Endothelial cell of umbilical vein (primary cell): ENCODE data around the gene PKD1L1. TPM values are rescaled to one million over a fixed set of nuclear protein-coding genes. Genes with fewer than 3 reads are reported as not detected.

Experiments used
- BruUV-seq: library from RNA; stranded (reverse); fragments of 400-500 nt; replicated peaks from 2 replicates; lab custom pipeline; 2021; lab: Mats Ljungman, UMichigan
- CTCF ChIA-PET: fragments of 300-600, 350-600 bp; sonication (Branson Sonifier 250); formaldehyde crosslinking; loops from one replicate; lab custom pipeline; 2021; ENCODE audit warnings: antibody characterized with exemption, inconsistent platforms; lab: Charles Lee
- POLR2A ChIA-PET: fragments of 300-600, 350-600 bp; sonication (Branson Sonifier 250); formaldehyde crosslinking; loops from one replicate; lab custom pipeline; 2021; ENCODE audit warnings: antibody characterized with exemption, inconsistent platforms; lab: Charles Lee
- DNase-seq: peaks from one replicate; pipeline ENCODE4 v3.0.0-alpha.2; 2011; ENCODE audit warnings: low read depth, low spot score
- FAIRE-seq: peaks from 2 replicates; lab custom pipeline; 2011; peaks lifted over from hg19 to GRCh38; lab: Jason Lieb, UNC
- H2AFZ ChIP-seq: 2 replicates; pipeline ENCODE4 v1.6.0; 2012; ENCODE audit warnings: low read depth, low read length, control low read depth, inconsistent platforms
- H3K27ac ChIP-seq: 2 replicates; pipeline ENCODE4 v1.5.1; 2011; ENCODE audit warnings: low read depth, mild to moderate bottlenecking, control low read depth, low read length, moderate library complexity; ENCODE audit not compliant: insufficient read depth
- H3K27me3 ChIP-seq, 2 experiments: 2 replicates each; pipeline versions ENCODE4 v1.6.0 to v1.6.1; 2011; ENCODE audit warnings: low read length in 2 of 2, mixed read lengths in 1 of 2; ENCODE audit not compliant: control insufficient read depth in 2 of 2, insufficient read depth in 2 of 2
- H3K36me3 ChIP-seq, 2 experiments: 2 replicates in 1 of 2; 3 replicates in 1 of 2; pipeline ENCODE4 v1.5.1; 2011; ENCODE audit warnings: low read length in 2 of 2, mild to moderate bottlenecking in 1 of 2, moderate library complexity in 1 of 2; ENCODE audit not compliant: control insufficient read depth in 2 of 2, insufficient read depth in 2 of 2; ENCODE audit errors: extremely low read depth in 1 of 2
- H3K4me1 ChIP-seq: 3 replicates; pipeline ENCODE4 v1.5.1; 2011; ENCODE audit warnings: mild to moderate bottlenecking, low read length; ENCODE audit not compliant: control insufficient read depth, insufficient read depth; ENCODE audit errors: extremely low read depth
- H3K4me2 ChIP-seq: 2 replicates; pipeline ENCODE4 v1.6.1; 2011; ENCODE audit warnings: low read length, control low read depth, mixed read lengths; ENCODE audit not compliant: insufficient read depth
- H3K4me3 ChIP-seq, 3 experiments: fragments of 200-600 bp in 1 of 3; sonication (generic), shearing (Covaris generic) in 1 of 3; replicated peaks in 1 of 3; 2 replicates each; pipeline ENCODE4 v1.5.1; 2011 to 2016; ENCODE audit warnings: control low read depth in 3 of 3, low read length in 3 of 3, mild to moderate bottlenecking in 2 of 3, inconsistent platforms in 1 of 3, low read depth in 1 of 3, moderate library complexity in 1 of 3; ENCODE audit not compliant: insufficient read depth in 1 of 3
- H3K79me2 ChIP-seq: 2 replicates; pipeline ENCODE4 v1.6.0; 2012; ENCODE audit warnings: low read length, inconsistent platforms; ENCODE audit not compliant: control insufficient read depth, insufficient read depth
- H3K9ac ChIP-seq: replicated peaks from 2 replicates; pipeline ENCODE3; 2011; ENCODE audit warnings: low read length, control low read depth; ENCODE audit not compliant: insufficient read depth; ENCODE audit errors: extremely low read depth
- H3K9me1 ChIP-seq: replicated peaks from 3 replicates; pipeline ENCODE4 v1.6.0; 2011; ENCODE audit warnings: mild to moderate bottlenecking, low read length; ENCODE audit not compliant: control insufficient read depth, insufficient read depth; ENCODE audit errors: extremely low read depth
- H3K9me3 ChIP-seq: replicated peaks from 2 replicates; pipeline ENCODE4 v1.5.1; 2012; ENCODE audit warnings: low read length, inconsistent platforms; ENCODE audit not compliant: control insufficient read depth, insufficient read depth
- H4K20me1 ChIP-seq: replicated peaks from 2 replicates; pipeline ENCODE3; 2011; ENCODE audit warnings: mild to moderate bottlenecking, low read length; ENCODE audit not compliant: control insufficient read depth, insufficient read depth; ENCODE audit errors: extremely low read depth
- EZH2 ChIP-seq: IDR thresholded peaks from 2 replicates; pipeline ENCODE4 v1.6.1; 2012; ENCODE audit warnings: borderline replicate concordance, low read depth, mild to moderate bottlenecking, moderate library complexity, low read length, inconsistent platforms; ENCODE audit not compliant: severe bottlenecking
- FOS ChIP-seq: IDR thresholded peaks from 2 replicates; pipeline ENCODE4 v1.6.1; 2011; ENCODE audit warnings: mild to moderate bottlenecking, low read length, moderate library complexity, borderline replicate concordance; ENCODE audit not compliant: insufficient read depth
- GATA2 ChIP-seq: IDR thresholded peaks from 2 replicates; pipeline ENCODE4 v1.7.0; 2011; ENCODE audit warnings: low read depth, mild to moderate bottlenecking, moderate library complexity, mixed read lengths, low read length; ENCODE audit not compliant: insufficient read length, insufficient read depth
- JUN ChIP-seq: IDR thresholded peaks from 2 replicates; pipeline ENCODE4 v1.6.1; 2011; ENCODE audit warnings: borderline replicate concordance, low read depth; ENCODE audit not compliant: insufficient read length, insufficient read depth
- MYC ChIP-seq: IDR thresholded peaks from one replicate; pipeline ENCODE4 v1.6.1; 2011; ENCODE audit warnings: mild to moderate bottlenecking, low read depth, low read length
- POLR2A ChIP-seq: IDR thresholded peaks from 2 replicates; pipeline ENCODE4 v1.6.1; 2012; ENCODE audit warnings: low read depth, mild to moderate bottlenecking, control low read depth, low read length
- dilution Hi-C: fragments of 300-500 bp; cut with MboI; formaldehyde crosslinking; loops from one replicate; pipeline ENCODE4 v1.15.0; 2019; ENCODE audit warnings: low sequenced_read_pairs; ENCODE audit not compliant: extremely low pct_ligation_motif_present
- intact Hi-C: fragments of 100-400 bp; cut with micrococcal nuclease; formaldehyde crosslinking; loops from one replicate; pipeline ENCODE4 v1.10.0; 2022
- polyA plus RNA-seq, 4 experiments: library from polyadenylated mRNA; depleted of rRNA in 3 of 4; stranded (reverse) in 3 of 4; unstranded in 1 of 4; fragments of >200 nt; gene quantifications; 2 replicates each; pipeline versions ENCODE4 v1.2.1 to v1.2.3, GENCODE V29; 2011 to 2012; ENCODE audit warnings: missing spikeins in 1 of 4
- total RNA-seq: library from RNA; stranded (reverse); gene quantifications from 2 replicates; pipeline ENCODE4 v1.2.3, GENCODE V29; 2021
- TF ChIP-seq, protein P1 (sequence below), 2 donors: IDR thresholded peaks; 1 replicate in 1 of 2; 2 replicates in 1 of 2; pipeline ENCODE4 v1.5.1; 2011; ENCODE audit warnings: low read length in 2 of 2, mild to moderate bottlenecking in 2 of 2, moderate library complexity in 2 of 2, control low read depth in 1 of 2, inconsistent platforms in 1 of 2, low read depth in 1 of 2; ENCODE audit not compliant: insufficient read depth in 1 of 2; ENCODE audit errors: extremely low read depth in 1 of 2

PKD1L1 gene
- total and polyA plus RNA-seq, 2 donors (not counting 3 experiments of a cell fraction or from before 2014, with no cell fraction given) = 4.1 to 5.9 TPM

DNA sequence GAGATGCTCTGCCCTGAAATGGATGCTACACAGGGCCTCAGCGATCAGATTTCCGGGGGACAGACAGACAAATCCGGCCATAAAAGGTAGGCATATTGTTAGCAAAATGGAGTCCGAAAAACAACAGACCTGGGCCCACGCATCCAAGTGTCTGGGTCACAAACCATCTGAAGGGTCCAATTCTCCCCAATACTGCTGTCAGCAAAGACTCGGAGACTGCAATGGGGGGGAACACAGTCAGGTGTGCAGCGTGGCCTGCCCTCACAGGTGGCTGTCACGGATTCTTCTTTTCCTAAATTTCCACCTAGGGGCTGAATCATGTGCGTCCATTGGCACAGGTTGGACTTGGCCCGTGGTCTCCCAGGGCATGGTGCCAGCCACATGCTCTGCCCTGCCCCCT is 12.9 kb downstream of the PKD1L1 start:
- no peak overlapping the region for H3K9ac ChIP-seq
- no peaks in the 10 kb centered on the region for H3K9me1 ChIP-seq
- dilution Hi-C loops (no loop called here), intact Hi-C loops (no loop called here)
- H3K4me1 ChIP-seq = peaks cover 4% of the 10 kb centered on the region
- no peaks in the 10 kb centered on the region for H3K79me2 ChIP-seq
- POLR2A ChIA-PET = no interaction called here
- H3K27ac ChIP-seq = no peak overlapping the region
- CTCF ChIA-PET = interaction anchor here (3.5 kb wide), 1 partner anchor 10 kb away, joined by 13 read pairs; no protein-coding TSS in a partner anchor
- no peaks in the 10 kb centered on the region for H4K20me1 ChIP-seq
- no peak for DNase-seq
- H3K36me3 ChIP-seq = no peaks in the 10 kb centered on the region
- H3K4me2 ChIP-seq = no peak overlapping the region
- H3K9me3 ChIP-seq = no peaks in the 10 kb centered on the region
- no peak for FAIRE-seq
- no peak overlapping the region for H3K4me3 ChIP-seq
- no peak for TF ChIP-seq GATA2
- TF ChIP-seq, protein P1, sequence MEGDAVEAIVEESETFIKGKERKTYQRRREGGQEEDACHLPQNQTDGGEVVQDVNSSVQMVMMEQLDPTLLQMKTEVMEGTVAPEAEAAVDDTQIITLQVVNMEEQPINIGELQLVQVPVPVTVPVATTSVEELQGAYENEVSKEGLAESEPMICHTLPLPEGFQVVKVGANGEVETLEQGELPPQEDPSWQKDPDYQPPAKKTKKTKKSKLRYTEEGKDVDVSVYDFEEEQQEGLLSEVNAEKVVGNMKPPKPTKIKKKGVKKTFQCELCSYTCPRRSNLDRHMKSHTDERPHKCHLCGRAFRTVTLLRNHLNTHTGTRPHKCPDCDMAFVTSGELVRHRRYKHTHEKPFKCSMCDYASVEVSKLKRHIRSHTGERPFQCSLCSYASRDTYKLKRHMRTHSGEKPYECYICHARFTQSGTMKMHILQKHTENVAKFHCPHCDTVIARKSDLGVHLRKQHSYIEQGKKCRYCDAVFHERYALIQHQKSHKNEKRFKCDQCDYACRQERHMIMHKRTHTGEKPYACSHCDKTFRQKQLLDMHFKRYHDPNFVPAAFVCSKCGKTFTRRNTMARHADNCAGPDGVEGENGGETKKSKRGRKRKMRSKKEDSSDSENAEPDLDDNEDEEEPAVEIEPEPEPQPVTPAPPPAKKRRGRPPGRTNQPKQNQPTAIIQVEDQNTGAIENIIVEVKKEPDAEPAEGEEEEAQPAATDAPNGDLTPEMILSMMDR (IDR thresholded peaks at IDR 0.05; ENCODE audit: extremely low read depth in 1 of 2, insufficient read depth in 1 of 2, low read depth in 1 of 2, low read length in 2 of 2) = no peak
- TF ChIP-seq JUN = no peak
- no peak for TF ChIP-seq EZH2
- no peak for TF ChIP-seq FOS
- no peak for TF ChIP-seq MYC
- no peak for TF ChIP-seq POLR2A
- BruUV-seq = no TSS peak
- no peaks in the 10 kb centered on the region for H3K27me3 ChIP-seq
- no peak overlapping the region for H2AFZ ChIP-seq
